GM21825 (cell line): ENCODE measurements around the gene INPP4A.

ENCODE experiments used
- ATAC-seq: cut with Tn5 transposase; IDR thresholded peaks from one replicate; pipeline ENCODE4 v1.9.1; 2021; ENCODE audit warnings: mild to moderate bottlenecking, moderate library complexity; ENCODE audit not compliant: unreplicated experiment

The INPP4A gene

GRCh38 chr2:98509542-98510321, 65.1 kb downstream of the INPP4A start:
- no peak for ATAC-seq

DNA sequence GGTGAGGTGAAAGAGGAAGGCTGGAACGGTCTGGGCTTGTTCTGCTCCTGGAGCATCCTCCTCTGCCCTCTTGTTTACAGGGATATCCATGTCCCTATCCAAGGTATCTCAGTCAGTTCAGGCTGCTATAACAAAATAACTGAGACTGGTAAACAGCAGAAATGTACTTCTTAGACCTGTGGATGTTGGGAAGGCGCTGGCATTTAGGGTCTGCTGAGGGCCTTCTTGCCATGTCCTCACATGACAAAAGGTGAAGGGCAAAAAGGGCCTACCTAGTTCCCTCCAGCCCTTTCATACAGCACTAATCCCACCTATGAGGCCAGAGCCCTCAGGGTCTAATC, 65.6 kb downstream of the INPP4A start:
- ATAC-seq, result no peak

DNA sequence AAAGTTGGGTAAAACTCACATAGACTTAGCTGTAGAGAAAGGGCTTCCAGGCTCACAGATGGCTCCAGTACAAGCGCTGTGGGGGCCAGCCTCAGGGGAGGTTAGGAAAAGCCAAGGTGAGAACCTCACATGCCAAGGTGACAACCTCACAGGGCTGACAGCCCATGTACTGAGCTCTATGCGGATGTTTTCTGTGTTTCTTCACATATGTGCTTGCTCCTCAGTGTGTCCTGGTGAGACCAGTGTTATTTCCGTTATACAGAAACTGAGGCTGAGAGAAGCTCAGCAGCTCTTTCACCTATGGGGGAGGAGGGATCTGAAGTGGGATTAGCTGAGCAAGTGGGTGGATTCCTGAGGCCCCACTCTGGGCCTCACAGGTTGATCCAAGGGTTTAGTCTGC, 67.3 kb downstream of the INPP4A start:
- ATAC-seq, result no peak

DNA sequence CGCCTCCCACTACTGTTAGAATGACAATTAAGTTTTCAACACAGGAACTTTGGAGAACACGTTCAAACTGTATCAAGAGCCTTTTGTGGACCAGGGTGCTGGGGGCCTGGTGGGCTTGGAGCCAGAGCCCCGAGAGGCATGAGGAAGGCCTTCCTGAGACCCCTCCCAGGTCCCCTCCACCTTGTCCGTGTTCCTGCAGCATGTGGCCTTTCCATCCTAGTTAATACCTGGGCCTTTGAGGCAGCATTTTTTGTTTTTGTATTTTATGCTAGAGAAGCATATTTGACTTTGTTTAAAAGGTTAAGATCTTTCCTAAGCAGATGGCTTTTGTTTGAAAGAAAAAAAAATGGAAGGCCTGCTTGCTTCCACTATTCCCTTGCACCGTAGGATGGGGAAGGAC, 68.0 kb downstream of the INPP4A start:
- no peak for ATAC-seq

DNA sequence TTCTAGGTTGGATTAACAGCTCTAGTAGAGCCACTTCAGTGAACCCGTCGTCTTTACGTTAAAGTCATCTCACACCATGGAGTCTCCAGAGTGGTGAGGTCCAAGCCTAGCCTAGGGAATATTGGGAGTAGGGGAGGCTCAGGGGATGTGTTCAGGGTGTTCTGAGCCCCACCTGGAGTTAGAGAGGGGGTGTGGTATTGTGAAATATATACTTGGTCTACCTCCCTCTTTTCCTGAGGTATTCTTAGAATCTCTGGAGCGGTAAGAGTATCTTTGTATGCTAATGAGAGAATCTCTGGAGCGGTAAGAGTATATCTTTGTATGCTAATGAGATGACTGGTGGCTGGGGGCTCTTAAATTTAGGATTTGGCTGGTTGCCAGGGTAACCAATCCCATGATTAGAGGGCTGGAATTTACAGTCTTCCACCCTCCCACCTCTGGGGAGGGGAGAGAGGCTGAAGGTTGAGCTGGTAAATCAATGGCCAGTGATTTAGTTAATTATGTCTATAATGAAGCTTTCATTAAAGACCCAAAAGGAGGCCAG, 69.5 kb downstream of the INPP4A start:
- no peak for ATAC-seq

GRCh38 chr2:98514879-98515249, 70.2 kb downstream of the INPP4A start:
- no peak for ATAC-seq

DNA sequence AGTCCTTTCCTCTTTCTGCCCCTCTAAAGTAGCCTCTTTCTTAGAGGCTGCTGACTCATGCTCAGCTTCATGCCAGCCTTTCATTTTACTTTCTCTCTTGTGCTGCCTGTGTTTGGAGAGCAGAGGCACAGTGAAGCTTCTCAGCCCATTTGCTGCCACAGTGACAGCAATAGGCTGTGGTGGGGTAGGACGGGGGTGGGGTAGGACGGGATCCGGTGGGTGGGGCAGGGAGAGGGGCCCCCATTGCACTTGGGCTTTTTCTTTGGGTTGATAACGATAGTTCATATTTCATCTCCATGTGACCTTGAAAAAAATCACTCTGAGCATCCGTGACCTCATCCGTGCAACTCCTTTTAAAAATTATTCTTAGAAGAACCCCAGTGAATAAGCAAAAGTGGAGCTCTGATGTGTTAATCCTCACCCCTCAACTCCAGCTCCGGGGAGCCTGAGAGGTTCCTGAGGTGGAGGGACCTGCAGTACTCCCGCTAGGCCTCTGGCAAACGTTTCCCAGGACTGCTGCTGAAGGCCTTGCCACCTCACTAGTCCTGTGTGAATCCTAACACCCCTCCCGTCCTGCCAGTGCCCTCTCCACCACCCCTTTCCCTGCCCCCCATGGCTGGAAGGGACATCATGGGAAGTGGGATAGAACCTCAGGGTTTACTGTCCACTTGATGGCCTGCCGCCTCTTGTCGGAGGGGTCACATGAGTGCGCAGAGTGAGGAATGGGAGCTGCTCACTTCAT, 70.8 kb downstream of the INPP4A start:
- no peak for ATAC-seq

GRCh38 chr2:98516571-98516970, 71.9 kb downstream of the INPP4A start:
- no peak for ATAC-seq

DNA sequence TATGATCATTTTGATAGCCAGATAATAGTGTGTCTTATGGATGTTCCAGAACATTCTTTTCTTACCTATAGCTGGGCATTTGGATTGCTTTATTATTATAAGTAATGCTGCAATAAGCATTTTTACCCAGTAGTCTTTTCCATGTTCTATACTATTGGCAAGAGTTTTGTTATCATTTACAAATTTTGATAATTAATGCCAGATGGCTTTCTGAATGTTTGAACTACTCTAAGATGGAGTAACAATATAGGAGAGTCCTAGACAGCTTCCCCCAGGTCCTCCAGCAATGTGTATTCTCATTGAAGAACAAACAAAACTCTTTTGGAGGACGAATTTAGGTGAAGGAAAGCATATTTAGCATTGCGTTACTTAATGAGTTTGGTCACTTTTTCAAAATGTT, 73.0 kb downstream of the INPP4A start:
- ATAC-seq, result no peak

DNA sequence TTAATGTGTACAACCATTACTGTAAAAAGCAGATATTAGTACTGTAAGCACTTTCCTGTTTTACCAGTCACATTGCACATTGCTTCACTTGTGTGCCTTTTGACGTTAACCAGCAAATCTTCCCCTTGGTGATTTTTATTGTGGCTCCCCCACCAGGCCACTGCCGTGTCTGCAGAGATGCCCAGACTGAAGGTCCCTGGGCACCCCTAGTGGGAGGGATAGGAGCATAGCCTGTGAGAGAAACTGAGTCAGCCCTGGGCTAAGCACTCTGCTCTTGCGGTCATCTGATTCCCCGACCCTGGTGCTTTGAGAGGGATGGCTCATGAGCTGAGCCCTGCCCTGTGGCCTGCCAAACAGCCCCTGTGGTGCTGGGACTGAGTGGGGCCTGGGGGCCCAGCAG, 73.4 kb downstream of the INPP4A start:
- ATAC-seq, result no peak

DNA sequence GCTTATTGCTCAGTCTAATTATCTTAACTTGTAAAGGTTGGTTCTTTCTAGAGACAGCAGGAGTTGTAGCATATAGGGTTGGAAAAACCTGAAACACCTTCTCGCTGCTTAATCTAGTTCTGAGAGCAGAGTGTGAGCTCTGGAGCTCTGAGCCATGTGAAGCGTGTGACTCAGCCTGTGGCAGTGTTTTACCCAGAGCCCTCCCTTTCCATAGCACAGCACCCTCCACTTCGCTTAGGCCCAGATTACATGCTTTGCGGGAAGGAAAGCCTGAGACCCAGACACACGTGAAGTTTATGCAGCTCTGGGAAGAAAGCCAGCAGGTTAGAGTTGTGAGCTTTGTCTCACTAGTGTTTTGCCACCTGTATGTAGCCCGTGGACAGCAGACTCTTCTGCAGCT, 74.5 kb downstream of the INPP4A start:
- ATAC-seq, result no peak

DNA sequence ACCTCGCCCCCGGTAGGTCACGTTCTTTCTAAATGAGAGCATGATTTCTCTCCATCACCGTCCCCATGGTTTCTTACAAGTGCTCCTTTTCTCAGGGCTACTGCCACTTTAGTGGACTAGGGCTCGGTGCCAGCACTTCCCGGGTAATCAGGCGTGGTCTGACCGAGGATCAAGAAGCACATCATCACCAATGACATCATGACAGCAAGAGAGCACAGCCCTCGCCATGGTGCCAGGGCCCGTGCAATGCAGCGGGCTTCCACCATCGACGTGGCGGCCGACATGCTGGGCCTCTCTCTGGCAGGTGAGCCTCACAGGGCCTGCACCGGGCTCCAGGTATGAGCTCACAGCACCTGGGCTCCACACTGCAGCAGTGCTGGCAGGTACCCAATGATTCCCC, 75.2 kb downstream of the INPP4A start:
- ATAC-seq, result no peak

GRCh38 chr2:98520806-98521205, 76.1 kb downstream of the INPP4A start:
- no peak for ATAC-seq

DNA sequence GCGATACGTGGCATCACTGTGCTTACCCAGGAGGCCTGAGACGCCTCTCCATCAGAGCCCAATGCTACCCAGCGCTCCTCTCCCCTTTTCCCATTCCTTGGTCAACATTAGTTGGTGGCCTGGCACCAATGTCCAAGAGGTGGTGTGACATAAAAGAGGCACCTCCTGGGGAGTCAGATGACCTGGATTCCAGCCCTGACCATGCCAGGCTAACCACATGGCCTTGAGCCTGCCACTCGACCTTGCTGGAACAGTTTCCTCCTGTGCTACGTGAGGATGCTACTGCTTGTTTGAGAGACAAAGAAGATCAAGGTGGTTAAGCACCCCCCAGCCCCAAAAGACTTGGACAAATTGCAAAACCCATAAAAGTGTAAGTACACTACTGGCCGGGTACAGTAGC, 76.6 kb downstream of the INPP4A start:
- no peak for ATAC-seq

GRCh38 chr2:98522854-98523253, 78.2 kb downstream of the INPP4A start:
- ATAC-seq, result no peak

DNA sequence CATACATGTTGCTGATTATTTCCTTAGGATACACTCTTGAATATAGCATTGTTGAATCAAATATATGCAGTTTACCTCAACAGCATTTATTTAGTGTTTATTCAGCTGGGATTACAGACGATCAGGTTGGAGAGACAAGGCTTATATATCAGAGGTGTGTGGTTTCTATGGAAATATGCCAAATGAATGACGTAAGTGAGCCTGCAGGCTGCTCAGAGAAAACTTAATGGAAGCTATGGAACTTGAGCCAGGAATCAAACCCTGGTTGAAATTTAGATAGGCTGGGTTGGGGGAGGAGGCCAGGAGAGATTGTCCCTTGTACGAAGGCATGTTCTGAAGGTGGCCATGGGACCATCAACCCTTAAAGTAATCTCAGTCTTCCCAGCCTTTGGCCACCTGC, 79.5 kb downstream of the INPP4A start:
- ATAC-seq, result no peak

GRCh38 chr2:98528349-98528748, 83.7 kb downstream of the INPP4A start:
- no peak for ATAC-seq

DNA sequence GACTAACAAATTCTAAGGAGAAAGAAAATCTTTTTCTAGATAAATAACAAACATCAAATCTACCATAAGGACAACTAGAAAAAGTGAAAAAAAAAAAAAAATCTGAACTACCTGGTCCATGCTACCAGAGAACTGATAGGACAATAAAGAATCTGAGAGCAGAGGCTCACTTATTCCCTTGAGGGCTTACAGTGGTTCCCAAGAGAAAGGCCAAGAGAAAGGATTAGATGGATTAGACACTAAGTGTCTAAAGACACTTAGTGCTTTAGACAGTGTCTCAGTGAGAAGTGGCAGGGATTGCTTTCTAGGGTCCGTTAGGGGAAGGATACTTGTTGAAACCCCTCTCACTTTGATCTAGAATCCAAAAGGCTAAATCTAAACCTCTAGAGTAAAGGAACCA, 85.5 kb downstream of the INPP4A start:
- no peak for ATAC-seq

DNA sequence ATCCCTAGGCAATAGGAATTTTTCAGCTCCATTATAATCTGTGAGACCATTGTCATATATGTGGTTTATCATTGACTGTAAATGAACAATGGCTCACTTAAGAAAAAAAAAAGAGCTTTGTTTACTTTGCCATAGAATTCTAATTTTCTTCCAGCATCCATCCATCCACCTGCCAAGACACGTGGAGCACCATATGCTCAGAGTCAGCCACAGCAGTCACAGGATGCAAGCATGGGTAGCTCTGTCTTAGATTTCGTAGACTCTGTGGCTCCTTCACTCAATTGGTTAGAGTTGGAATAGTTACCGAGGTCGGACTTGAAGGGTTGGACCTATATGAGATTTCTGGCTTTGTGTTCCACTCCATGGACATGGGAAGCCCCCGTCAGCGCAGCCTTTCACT, 88.1 kb downstream of the INPP4A start:
- no peak for ATAC-seq

GRCh38 chr2:98533547-98533946, 88.9 kb downstream of the INPP4A start:
- ATAC-seq, result no peak

DNA sequence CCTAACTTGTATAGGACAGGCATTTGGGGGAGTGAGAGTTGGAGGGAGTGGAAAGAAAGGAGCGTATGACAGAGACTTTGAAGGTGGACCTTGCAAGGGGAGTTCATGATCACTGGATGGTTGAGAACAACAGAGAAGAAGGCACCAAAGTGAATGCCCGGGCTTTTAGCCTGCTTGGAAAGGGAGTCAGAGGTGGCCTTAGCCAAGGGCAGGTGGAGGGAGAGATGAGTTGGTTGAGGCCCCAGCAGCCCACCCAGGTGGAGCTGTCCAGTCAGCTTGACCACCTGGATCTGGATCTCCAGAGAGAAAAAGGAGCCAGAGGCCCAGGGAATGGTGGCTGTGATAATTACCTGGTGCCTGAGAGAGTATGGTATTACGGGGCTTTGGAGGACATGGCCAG, 90.1 kb downstream of the INPP4A start:
- ATAC-seq, result no peak

DNA sequence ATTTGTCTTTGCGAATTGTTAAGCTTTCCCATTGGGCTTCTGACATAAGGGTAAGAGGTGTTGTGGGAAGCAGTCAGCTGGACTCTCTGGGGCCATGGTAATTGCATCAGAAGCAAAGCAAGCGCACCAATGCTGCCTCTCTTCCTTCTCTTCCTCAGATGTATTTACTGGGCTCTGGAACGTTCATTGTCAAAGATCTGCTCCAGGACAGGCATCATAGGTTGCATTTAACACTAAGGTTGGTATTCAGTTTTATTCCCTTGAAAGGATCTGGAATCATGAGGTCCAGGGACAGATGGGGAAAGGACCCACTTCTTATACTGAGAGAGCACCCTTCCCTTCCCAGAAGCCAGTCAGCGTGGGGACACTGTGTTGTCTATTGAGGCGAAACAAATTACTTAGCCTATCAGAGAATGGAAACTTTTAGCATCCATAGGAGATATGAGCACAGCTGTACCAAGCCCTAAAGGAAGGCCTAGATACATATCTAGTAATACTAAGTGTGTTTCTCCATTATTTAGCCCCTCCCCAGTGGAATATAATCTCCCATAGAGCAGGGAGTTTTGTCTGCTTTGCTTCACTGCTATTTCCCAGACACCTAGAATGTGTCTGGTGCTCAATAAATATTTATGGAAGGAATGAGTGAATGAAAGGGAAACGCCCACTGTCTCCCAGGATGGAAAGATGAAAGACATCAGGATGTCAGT, 91.5 kb downstream of the INPP4A start:
- no peak for ATAC-seq
